HFFc6 (cell line): ENCODE measurements around the gene CEP120. TPM values are rescaled to one million over a fixed set of nuclear protein-coding genes. Genes with fewer than 3 reads are reported as not detected.
A peak's percentile ranks its signal among the peaks of the same experiment; 100 is the strongest.

Experiments used
- DNase-seq: peaks from one replicate; pipeline ENCODE4 v3.0.0-alpha.2; 2018
- H3K27ac Mint-ChIP-seq: 2 replicates; pipeline ENCODE4 v1.8.0; 2020; ENCODE audit warnings: mild to moderate bottlenecking, mixed read lengths
- H3K27me3 Mint-ChIP-seq: 2 replicates; pipeline ENCODE4 v1.8.0; 2021; ENCODE audit warnings: mild to moderate bottlenecking, moderate library complexity, mixed read lengths; ENCODE audit not compliant: insufficient read depth
- H3K36me3 Mint-ChIP-seq: 2 replicates; pipeline ENCODE4 v1.8.0; 2021; ENCODE audit warnings: low read depth, mixed read lengths
- H3K4me1 Mint-ChIP-seq: 2 replicates; pipeline ENCODE4 v1.8.0; 2020; ENCODE audit warnings: low read depth, mixed read lengths
- H3K4me3 Mint-ChIP-seq: 2 replicates; pipeline ENCODE4 v1.8.0; 2020; ENCODE audit warnings: mild to moderate bottlenecking, moderate library complexity, mixed read lengths
- H3K9me3 Mint-ChIP-seq: 2 replicates; pipeline ENCODE4 v1.8.0; 2020; ENCODE audit warnings: mild to moderate bottlenecking, mixed read lengths
- total RNA-seq, 6 experiments: library from RNA; stranded (reverse); fragmentation: NEBNext Ultra II Directional; extraction: Animal tissue kit (Norgen Biotek cat#: 25700); gene quantifications; 2 replicates in 1 of 6; 3 replicates in 5 of 6; pipeline ENCODE4 v1.2.3, GENCODE V29; 2021
- TF ChIP-seq, protein P1 (sequence below): fragments of 200-600 bp; sonication (generic); IDR thresholded peaks from 2 replicates; pipeline ENCODE4 v1.5.0; 2021; ENCODE audit warnings: antibody characterized with exemption, mild to moderate bottlenecking

CEP120 gene
- total RNA-seq, 6 experiments from 2014 or later: 10.0 to 14.7 (median 12.7) TPM

DNA sequence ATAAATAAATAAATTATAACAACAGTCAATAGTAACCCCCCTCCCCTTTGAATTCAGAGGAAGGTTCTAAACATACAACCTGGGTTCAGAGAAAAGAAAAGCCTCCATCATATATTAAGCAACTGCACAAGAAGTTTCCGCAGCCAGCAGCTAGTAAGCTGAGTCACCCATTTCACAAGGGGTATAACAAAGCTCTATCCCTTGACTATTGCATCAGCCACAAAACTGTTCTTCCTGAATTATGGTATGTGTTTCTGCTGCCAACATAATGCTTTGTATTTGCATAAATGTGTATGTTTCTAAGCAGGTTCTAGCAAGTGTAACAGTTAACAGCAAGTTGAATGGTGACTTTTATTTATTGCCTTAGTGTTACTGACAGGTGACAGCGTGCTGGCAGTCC is 6.8 kb upstream of the CEP120 start:
- no peaks in the 10 kb centered on the region for H3K36me3 Mint-ChIP-seq
- peaks cover 12% of the 10 kb centered on the region for H3K4me1 Mint-ChIP-seq
- DNase-seq: peak; percentile 67
- H3K9me3 Mint-ChIP-seq: no peaks in the 10 kb centered on the region
- peak overlapping the region; percentile 63 for H3K27ac Mint-ChIP-seq
- no peak overlapping the region for H3K4me3 Mint-ChIP-seq
- TF ChIP-seq, protein P1, sequence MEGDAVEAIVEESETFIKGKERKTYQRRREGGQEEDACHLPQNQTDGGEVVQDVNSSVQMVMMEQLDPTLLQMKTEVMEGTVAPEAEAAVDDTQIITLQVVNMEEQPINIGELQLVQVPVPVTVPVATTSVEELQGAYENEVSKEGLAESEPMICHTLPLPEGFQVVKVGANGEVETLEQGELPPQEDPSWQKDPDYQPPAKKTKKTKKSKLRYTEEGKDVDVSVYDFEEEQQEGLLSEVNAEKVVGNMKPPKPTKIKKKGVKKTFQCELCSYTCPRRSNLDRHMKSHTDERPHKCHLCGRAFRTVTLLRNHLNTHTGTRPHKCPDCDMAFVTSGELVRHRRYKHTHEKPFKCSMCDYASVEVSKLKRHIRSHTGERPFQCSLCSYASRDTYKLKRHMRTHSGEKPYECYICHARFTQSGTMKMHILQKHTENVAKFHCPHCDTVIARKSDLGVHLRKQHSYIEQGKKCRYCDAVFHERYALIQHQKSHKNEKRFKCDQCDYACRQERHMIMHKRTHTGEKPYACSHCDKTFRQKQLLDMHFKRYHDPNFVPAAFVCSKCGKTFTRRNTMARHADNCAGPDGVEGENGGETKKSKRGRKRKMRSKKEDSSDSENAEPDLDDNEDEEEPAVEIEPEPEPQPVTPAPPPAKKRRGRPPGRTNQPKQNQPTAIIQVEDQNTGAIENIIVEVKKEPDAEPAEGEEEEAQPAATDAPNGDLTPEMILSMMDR: no peak
- peaks cover 4% of the 10 kb centered on the region for H3K27me3 Mint-ChIP-seq

DNA sequence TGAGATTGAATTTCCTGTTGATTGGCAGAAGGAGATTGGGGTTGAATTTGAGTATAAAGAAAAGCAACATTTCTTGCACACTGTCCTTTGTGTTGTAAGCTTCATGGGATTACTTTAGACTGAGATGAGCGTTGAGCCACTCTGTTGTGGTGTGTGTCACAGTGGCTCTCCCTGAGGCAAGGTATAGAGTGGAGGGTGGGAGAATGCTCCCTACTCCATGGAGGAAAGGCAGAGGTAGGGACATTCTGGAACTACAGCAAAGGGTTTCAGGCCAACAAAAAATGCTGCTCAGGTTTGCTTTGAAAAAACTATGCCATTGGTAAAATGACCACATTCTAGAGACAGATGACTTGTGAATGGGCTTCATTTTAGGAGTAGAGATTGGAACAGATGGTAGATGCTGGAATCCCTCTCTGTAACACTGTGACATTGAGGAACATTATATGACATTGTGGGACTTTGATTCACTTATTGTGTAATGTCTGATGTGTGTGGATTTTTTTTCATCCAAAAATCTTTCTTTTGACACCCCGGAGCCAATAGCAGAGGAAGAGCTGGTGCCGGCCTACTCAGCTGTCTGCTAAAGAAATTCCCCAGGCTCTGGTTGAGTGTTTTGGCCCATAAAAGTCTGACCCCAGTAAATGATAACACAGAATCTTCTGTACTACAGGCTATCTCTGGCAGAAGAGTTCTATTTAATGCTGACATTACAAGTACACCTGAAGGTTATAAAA is 6.2 kb upstream of the CEP120 start:
- Mint-ChIP-seq H3K4me1 (peaks cover 13% of the 10 kb centered on the region), H3K9me3 (no peaks in the 10 kb centered on the region), H3K27me3 (peaks cover 2% of the 10 kb centered on the region; the same call in 1 of the 2 replicates), H3K4me3 (no peak overlapping the region), H3K27ac (peak overlapping the region; percentile 63), H3K36me3 (no peaks in the 10 kb centered on the region)
- TF ChIP-seq, protein P1: no peak
- DNase-seq: no peak

DNA sequence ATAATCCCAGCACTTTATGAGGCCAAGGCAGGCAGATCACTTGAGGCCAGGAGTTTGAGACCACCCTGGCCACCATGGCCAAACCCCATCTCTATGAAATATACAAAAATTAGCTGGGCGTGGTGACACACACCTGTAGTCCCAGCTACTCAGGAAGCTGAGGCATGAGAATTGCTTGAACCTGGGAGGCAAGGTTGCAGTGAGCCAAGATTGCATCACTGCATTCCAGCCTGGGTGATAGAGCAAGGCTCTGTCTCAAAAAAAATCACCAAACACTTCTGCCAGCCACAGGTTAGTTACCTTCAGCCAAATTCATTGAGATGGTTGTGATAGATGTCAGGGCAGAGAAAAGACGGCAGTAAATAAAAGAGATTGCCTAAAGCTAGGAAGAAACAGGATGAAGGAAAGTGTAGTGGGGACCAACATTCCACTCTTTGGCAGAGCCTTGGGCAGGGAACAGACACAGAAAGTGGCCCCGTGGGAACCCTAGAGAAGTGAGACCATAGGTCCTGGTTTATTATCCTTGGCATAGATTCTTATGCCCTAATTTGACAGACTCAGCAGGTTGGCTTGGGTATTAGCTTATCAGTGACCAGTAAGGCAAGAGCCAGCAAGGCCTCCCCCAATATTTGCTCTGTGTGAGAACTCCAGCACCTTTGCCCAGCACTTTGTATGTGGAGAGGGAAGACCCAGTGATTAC is 5.5 kb upstream of the CEP120 start:
- Mint-ChIP-seq H3K4me1 (peaks cover 21% of the 10 kb centered on the region), H3K36me3 (no peaks in the 10 kb centered on the region), H3K4me3 (no peak overlapping the region), H3K27ac (no peak overlapping the region; the same call in 1 of the 2 replicates), H3K27me3 (peaks cover 2% of the 10 kb centered on the region; the same call in 1 of the 2 replicates), H3K9me3 (no peaks in the 10 kb centered on the region)
- TF ChIP-seq, protein P1: no peak
- no peak for DNase-seq

DNA sequence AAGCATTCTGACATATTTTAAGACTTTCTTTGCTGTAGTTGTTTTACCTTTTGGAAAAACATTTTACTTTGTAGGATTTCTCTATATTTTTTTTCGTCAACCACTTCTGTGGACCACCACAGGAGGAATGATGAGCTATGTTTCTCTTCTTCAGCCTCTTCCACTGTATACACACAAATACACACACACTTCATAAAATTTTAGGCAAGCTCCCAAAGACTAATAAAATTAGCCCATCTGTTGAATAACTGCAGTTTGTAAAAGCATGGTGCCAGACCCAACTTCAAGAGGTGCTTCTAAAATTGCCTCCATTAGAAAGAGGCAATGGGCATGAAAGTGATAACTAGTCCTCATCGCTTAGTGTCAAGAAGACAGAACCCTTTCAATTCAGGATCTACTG is 4.1 kb upstream of the CEP120 start:
- Mint-ChIP-seq H3K27me3 (no peaks in the 10 kb centered on the region), H3K27ac (no peak overlapping the region)

DNA sequence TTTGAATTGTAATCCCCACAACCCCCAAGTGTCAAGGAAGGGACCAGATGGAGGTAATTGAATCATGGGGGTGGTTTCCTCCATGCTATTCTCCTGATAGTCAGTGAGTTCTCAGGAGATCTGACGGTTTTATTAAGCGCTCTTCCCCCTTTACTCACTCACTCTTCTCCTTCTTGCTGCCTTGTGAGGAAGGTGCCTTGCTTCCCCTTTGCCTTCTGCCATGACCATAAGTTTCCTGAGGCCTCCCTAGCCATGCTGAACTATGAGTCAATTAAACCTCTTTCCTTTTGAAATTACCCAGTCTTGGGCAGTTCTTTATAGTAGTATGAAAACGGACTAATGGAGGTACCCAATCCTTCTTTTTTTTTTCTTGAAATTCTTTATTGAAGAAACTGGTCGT is 2.2 kb upstream of the CEP120 start:
- Mint-ChIP-seq H3K36me3 (no peaks in the 10 kb centered on the region), H3K4me3 (no peak overlapping the region), H3K27ac (no peak overlapping the region), H3K27me3 (no peaks in the 10 kb centered on the region), H3K9me3 (no peaks in the 10 kb centered on the region), H3K4me1 (peaks cover 23% of the 10 kb centered on the region)
- no peak for DNase-seq
- TF ChIP-seq, protein P1: no peak

More for the DNA sequence above, 4.1 kb upstream of the CEP120 start:
- TF ChIP-seq, protein P1: no peak
- Mint-ChIP-seq H3K36me3 (no peaks in the 10 kb centered on the region), H3K4me3 (no peak overlapping the region), H3K9me3 (no peaks in the 10 kb centered on the region), H3K4me1 (peaks cover 21% of the 10 kb centered on the region)
- DNase-seq: no peak
